ENCODE data around the gene TTN.
"Not testable (repeated sequence)": the region's sequence is repeated elsewhere in the genome, so short reads cannot be mapped to it uniquely, and the experiment has no call there.

TTN gene

DNA sequence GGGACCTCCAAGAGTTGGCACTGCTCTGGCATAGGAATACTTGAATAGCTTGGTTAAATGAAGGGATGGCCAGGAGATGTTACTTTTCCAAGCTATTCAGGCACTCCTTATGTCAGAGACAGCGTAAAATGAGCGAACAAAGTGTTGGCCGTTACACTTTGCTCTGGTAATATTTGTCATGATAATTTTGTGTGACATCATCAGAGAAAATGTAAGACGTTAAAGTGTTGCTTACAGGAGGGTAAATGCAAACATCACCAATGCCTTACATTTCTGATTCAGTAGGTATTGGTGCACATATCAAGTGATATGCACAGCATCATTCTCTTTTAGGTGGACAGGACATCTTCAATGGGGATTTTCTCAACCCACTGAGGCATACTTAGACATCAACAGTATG, 281.0 kb downstream of the TTN start:
- DNase-seq = no peak

DNA sequence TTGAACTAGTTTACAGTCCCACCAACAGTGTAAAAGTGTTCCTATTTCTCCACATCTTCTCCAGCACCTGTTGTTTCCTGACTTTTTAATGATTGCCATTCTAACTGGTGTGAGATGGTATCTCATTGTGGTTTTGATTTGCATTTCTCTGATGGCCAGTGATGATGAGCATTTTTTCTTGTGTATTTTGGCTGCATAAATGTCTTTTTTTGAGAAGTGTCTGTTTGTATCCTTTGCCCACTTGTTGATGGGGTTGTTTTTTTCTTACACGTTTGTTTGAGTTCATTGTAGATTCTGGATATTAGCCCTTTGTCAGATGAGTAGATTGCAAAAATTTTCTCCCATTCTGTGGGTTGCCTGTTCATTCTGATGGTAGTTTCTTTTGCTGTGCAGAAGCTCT, 281.8 kb downstream of the TTN start:
- DNase-seq = not testable (repeated sequence)

DNA sequence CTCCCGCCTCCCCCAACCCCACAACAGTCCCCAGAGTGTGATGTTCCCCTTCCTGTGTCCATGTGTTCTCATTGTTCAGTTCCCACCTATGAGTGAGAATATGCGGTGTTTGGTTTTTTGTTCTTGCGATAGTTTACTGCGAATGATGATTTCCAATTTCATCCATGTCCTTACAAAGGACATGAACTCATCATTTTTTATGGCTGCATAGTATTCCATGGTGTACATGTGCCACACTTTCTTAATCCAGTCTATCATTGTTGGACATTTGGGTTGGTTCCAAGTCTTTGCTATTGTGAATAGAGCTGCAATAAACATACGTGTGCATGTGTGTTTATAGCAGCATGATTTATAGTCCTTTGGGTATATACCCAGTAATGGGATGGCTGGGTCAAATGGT, 282.2 kb downstream of the TTN start:
- DNase-seq = not testable (repeated sequence)

DNA sequence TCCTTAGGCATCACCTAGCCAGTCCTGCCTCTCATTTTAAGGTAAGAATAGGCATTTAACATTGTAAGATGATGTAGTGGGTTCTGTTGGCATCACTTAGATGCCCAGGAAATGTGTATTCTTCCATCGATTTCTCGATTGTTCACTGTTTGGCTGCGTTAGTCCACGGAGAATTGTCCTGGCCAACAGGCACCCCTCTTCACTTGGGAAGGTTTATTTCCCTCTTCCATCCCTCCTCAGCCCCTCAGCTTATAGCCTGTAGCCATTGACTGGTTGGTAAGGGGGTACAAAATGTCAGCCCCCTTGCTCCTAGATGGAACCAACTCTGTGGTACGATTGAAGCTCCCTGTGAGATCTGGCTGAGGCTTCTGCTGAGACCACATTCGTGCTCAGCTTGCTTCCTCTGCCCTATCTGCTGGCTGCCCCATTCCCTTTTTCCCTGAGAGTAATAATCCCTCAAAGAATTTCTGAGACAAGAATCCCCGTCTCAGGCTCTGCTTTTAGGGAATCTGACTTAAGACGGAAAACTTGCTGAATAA, 283.6 kb downstream of the TTN start:
- no peak for DNase-seq

DNA sequence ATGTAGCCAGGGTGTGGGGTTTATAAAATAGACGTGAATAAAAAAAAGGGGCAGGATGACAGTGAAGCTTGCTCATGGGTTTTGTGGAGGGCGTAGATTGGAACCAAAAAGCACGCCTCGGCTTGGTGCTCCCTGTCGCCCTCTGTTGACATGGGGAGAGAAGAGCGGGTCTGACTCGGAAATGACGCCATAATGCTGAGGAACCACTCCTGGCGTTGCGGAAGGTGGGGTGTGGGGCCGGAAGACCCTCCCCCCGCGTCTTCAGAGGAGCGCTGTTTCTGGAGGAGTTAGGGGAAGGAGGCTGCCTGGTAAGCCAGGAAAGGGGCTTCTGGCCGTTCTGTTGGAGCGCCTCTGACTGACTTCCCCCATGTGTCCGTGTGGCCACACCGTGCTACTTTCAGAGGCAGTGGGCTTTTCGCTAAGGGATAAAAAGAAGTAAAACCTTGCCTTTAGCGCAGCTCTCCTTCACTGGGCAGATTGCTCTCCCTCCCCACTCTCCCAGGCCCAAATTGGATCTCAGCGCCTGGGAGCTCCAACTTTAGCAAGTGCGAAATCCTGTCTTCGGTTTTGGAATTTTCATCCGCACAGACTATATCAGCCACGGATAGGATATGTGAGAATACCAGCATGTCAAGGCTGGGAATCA, 284.1 kb downstream of the TTN start:
- peak; percentile 79 to 85 for DNase-seq

DNA sequence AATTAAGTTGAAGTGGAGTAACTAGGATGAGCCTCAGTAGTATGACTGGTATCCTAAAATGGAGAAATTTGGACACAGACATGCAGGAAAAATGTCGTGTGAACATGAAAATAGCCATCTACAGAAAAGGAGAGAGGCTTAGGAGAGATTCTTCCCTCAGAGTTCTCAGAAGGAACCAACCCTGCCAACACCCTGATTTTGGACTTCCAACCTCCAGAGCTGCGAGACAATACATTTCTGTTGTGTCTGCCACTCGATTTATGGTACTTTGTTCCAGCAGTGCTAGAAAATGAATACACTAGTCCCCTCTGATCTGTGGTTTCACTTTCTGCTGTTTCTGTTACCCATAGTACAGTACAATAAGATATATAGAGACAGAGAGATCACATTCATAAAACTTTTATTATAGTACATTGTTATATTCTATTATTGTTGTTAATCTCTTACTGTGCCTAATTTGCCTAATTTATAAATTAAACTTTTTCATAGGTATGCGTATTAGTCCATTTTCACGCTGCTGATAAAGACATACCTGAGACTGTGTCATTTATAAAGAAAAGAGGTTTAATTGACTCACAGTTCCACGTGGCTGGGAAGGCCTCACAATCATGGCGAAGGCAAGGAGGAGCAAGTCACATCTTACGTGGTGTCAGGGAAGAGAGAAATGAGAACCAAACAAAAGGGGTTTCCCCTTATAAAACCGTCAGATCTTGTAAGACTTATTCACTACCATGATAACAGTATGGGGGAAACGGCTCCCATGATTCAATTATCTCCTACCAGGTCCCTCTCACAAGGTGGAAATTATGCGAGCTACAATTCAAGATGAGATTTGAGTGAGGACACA, 285.7 kb downstream of the TTN start:
- DNase-seq = peak; percentile 33 to 55

DNA sequence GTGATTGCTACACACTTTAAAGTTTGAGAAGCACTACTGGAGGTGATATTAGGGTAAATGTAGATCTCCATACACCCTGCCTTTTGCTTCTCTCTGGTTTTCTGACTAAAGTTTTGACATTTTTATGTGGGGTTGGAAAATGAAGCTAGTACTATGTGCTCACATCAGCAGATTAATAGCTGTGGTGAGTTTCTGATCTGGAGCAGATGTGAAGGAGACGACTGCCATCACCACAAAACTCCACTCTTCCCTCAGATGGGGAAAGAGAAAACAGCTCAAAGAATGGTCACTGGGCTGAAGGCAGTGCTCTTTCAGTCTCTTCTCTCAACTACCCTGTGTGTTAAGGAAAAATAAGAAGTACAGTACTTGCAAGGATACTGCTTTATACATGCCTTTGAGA, 289.7 kb downstream of the TTN start:
- DNase-seq = no peak

DNA sequence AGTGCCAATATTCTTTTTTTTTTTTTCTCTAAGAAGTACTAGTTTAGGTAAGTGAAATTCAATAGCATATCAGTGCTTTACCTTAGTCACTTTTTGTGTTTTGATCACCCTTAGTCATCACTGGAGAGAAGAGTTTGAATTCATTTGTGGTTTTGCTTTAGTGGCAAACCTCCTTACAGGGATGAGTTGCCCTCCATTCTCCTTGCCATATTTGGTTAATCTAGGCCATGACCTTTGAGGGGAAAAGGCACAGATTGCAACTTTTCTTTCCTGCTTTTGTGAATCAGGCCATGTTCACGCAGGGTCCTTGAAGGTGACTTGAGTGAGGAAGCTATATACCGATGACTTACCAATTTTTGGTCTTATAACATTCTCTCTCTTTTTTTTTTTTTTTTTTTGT, 292.6 kb downstream of the TTN start:
- DNase-seq = peak; percentile 31 to 50

DNA sequence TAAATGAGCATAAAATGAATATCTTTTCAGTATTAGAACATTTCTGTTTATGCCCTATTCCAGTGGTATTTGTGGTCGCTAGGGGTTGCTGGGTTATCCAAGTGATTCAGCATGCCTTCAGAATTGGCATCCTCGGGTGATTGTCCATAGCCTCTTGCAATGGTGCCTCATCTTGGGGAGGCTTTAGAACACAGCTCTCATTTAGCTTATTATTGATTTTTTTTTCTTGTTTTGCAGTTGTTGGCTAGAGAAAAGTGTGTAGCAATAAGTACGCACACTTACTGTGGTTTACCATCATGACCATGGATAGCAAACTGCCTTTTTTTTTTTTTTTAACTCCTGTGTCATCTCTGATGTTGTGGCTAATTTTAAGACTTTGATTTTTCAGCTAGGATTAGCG, 293.3 kb downstream of the TTN start:
- DNase-seq = no peak

DNA sequence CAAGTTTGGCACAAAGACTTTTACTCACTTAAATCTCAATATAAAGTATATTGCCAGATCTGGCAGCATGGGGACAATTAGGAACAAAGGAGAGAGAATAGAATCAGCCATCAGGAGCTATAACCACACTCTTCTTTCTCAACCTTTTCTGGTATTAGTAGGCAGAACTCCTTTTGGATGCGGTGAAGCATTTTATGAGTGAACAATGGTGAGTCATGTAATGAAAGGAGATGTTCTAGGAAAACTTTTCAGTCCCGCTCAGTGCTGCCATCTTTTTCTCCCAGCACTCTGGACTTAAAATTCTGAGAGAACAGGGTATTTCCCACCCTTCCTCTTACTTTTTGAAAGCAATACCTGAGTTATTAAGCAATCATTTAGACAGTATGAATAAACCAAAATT, 294.7 kb downstream of the TTN start:
- DNase-seq = no peak

DNA sequence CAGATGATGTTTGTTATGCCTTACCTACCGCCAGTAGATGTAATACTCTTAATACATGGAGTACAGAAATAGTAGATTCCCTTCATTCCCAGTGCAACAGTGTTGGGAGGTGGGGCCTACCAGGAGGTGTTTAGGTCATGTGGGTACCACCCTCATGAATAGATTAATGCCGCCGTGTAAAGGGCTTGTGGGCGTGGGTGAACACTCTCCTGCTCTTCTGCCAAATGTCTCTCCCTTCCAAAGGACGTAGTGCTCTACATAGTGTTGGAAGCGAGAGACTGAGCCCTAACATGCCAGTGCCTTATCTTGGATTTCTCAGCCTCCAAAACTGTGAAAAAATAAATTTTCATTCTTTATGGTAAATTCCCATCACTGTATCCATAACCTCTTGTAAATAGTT, 296.8 kb downstream of the TTN start:
- no peak for DNase-seq

DNA sequence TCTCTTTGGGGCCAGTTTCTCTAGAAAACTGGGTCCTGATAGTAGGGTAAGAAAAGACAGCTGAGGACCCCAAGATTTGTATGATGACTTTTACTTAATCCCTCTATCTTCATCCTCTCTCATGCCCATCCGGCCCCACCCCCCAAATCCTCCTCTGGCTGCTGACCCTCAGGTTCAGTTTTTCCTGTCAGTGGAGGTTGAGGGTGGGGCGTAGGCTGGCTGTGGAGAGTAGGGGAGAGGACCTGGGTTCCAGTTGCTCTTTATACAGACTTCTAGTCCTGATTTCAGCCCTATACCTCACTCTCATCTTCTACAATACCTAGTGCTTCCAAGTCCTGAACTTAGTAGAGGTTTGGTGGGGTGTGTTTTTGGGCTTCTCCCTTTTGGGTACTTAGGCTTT, 298.6 kb downstream of the TTN start:
- no peak for DNase-seq

DNA sequence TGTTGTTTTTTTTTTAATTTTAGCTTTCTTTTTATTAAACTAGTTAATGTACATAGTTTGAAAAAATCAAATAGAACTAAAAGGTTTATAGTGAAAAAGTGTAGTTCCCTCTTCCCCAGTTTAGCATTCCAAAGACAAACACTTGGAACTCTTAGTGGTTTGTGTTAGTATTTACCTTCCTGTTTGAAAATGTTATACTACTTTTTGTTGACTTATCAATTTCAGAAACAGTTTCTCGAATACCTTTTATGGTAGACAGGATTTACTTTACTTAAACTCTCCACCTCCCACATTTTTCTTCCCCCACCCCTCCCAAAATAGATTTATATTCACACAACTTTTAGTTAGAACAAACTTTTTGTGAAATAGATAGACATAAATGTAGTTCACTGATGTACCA, 300.3 kb downstream of the TTN start:
- no peak for DNase-seq

DNA sequence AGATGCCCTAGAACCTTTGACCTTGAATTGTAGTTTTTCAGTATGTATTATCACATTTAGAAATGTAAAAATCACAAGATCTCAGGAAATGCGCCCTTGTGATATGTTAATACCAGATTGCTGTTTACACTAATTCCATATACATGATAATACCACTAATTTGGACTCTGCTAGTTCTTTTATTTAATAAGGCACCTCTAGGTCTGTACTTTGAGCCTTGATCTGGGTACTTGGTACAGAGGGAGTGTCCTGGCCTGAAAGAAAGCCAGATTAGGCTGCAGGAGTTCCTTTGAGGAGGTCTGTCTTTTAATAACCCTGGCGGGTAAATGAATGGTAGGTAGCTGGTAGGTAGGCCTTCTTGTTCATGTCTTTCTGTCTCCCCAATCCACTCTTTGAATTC, 300.7 kb downstream of the TTN start:
- no peak for DNase-seq

DNA sequence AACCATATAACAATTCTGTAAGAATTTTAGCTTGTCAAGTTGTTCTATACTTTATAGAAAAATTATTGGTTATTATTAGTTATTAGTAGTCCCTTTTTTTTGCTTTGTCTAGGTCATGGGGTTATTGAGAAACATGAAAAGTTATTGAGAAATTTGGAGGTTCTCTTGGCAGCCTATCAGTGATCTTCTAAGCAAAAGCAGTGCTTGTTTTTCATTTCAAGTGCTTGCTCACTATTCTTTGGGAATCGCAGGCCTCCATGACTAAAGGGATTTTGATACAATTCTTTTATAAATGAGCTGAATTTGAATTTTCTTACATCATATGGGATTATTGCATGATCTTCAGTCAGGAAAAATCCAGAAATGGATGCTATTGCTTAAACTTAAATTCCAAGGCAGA, 301.1 kb downstream of the TTN start:
- DNase-seq = no peak

DNA sequence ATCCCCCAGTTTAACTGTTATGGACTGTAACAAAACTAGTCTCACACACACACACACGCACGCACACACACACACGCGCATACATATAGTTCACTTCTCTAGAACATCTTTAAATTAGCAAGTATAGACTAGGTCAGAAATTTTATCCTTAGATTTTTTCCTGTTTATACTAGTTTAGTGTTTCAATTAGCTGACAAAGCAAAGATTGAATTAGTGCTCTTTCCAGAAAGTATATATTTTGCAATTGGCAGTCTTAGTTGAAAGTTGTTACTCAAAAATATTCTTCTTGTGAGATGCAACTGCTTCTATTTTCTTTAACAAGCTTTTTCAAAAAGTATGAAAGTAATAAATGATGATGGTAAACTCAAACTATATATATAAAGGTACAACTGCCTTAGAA, 304.5 kb downstream of the TTN start:
- DNase-seq = no peak

DNA sequence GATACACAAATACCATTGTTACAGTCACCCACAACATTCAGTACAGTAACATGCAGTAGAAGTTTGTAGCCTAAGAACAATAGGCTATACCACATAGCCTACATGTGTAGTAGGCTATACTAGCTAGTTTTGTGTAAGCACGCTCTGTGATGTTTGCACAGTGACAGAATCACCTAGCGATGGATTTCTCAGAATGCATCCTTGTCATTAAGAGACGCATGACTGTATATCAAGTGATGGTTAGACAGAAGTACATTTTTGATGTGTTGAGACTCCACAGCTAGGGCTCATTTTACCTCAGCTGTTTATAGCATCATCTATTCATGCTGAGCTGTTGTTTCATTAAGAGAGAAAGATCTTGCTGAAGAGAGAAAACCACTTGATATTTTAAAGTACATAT, 307.6 kb downstream of the TTN start:
- DNase-seq = no peak

DNA sequence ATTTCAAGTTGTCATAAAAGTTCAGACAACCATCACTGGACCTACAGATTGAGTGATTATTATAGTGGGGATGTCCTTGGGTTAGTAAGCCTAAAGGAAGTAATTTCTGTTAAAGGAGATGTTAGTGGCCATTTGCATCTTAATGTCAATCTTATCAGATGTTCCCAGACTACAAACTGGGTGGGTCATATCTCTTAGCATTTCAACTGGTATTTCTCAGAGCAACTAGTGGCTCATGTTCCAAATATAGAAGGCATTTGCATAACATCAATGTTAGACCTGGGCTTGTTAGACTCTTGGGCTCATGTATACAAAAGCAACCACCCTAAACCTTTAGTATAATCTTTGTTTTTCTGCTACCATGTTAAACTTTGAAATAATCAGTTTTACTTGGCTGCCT, 309.1 kb downstream of the TTN start:
- DNase-seq = no peak

DNA sequence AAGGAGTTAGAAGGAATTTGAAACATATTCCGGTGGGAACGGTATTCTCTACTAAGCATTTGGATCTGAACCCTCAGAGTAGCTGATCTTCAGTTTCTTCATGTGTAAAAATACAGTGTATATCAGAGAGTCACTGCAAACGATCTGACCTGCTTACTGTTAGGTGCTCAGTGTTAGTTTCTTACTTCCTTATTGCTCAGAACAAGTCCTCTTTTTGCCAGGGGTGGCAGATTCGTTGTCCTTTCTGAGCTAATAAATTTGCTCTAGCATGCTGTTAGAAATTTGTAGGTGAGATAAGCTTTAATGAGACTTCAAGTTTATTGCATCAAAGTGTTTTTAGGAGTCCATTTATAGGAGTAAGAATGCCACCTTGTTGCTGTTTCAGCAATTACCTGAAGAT, 311.2 kb downstream of the TTN start:
- DNase-seq = no peak

DNA sequence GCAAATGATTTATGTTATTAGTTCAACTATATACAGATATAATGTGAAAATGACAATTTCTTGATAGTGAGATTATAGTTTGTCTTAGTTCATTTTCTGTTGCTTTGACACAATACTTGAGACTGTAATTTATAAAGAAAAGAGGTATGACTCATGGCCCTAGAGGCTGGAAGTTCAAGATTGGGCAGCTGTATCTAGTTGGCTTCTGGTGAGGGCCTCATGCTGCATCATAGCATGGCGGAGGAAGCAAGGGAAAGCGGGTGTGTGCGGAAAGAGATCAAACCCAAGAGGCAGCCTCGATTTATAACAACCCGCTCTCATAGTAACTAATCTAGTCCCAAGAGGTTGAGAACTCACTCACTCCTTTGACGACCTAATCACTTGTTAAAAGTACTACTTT, 315.6 kb downstream of the TTN start:
- DNase-seq = no peak

DNA sequence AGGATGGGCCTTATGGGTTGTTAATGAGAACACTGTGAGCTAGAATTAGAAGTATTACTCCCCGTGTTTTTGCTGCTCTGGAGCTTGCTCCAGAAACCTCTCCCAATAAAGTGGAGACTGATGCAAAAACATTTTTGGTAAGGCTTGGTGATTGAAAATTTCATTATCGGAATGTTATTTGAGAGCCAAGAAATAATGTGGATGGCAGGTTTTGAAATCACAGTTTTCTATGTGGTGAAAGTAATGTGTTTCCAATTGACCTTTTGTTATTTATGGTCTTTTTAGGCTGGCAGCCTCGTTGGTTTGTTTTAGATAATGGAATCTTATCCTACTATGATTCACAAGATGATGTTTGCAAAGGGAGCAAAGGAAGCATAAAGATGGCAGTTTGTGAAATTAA, 321.9 kb downstream of the TTN start:
- DNase-seq = no peak

DNA sequence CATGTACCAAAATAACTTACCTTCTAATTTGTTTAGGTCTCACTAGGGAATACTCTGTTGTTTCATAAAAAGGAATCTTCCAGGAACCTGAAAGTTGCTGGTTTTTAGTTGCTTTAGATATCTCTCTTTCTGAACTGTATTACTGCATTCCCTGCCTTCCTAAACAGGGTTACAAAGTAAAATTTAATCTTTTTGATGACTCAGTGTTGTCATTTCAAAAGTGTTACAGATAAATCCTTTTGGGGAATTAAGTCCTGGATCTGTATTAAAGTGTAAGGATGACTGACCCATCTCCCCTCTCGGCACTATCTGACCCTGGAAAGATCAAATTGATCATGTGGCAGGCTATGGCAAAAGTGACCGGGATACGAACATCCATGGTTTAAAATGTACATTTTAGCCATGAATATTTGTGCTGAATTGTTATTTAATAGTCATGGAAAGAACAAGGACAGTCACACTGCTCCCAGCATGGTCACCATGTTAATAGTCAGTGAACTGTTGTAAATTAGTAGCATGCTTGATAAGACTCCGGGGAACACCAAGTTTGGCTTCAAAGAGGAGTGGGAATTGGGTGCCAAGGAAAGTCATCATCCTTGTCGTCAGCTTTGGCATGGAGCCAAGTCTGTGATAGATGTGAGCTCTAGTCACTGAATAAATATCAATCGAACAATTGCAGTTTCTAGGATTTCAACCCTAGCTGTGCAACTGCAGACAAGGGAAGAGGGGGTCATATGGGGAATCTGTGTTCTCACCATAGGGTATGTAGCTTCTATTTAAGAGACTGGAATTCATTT, 322.8 kb downstream of the TTN start:
- DNase-seq = no peak

DNA sequence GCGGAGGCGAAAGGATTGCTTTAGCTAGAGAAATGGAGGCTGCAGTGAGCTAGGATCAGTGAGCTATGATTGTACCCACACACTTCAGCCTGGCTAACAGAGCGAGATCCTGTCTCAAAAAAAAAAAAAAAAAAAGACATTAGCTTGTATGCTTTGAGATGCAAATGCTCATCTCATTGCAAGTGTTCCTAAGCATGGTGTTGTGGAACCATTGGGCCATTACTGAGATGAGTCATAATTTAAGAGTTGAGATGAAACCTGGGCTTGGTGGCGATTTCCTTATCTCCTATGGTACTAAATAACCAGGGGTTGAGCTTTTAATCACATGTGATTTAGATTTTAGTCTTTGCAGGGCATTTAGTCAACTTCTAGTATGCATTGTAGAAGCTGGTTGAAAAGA, 324.8 kb downstream of the TTN start:
- DNase-seq = no peak
